ENCODE results near the gene CLK1.

CLK1 gene

GRCh38 chr2:200810998-200811332 lies 53.5 kb downstream of the CLK1 start:
- DNase-seq = no peak

GRCh38 chr2:200810252-200810997 lies 54.0 kb downstream of the CLK1 start:
- DNase-seq = peak; percentile 40

- DNase-seq = no peak
These were observed 54.8 kb downstream of the CLK1 start for GRCh38 chr2:200809506-200810251.
